ENCODE results near the gene UGDH. TPM values are rescaled to one million over a fixed set of nuclear protein-coding genes. Genes with fewer than 3 reads are reported as not detected.
"Not testable (repeated sequence)": the region's sequence is repeated elsewhere in the genome, so short reads cannot be mapped to it uniquely, and the experiment has no call there.

The UGDH gene
- total RNA-seq, 2 donors from 2014 or later = 12.2 to 34.7 TPM

GRCh38 chr4:39505581-39505980 is 21.7 kb downstream of the UGDH start:
- H3K4me3 ChIP-seq = no peak overlapping the region
- DNase-seq (ENCODE audit: low spot score) = no peak
- peaks cover 0 to 7% of the 10 kb centered on the region in 2 donors for H3K4me1 ChIP-seq
- H3K9me3 ChIP-seq = no peaks in the 10 kb centered on the region
- no peaks in the 10 kb centered on the region for H3K27me3 ChIP-seq
- H3K36me3 ChIP-seq = peaks cover 91% of the 10 kb centered on the region
- H3K27ac ChIP-seq = no peak overlapping the region
- TF ChIP-seq CTCF (IDR thresholded peaks at IDR 0.05) = no peak

- H3K4me3 ChIP-seq = no peak overlapping the region
- peaks cover 0 to 7% of the 10 kb centered on the region in 2 donors for H3K4me1 ChIP-seq
- H3K27ac ChIP-seq = no peak overlapping the region
- no peaks in the 10 kb centered on the region for H3K27me3 ChIP-seq
- peaks cover 84% of the 10 kb centered on the region for H3K36me3 ChIP-seq
- no peaks in the 10 kb centered on the region for H3K9me3 ChIP-seq
- DNase-seq (ENCODE audit: low spot score) = peak; percentile 9
- TF ChIP-seq CTCF (IDR thresholded peaks at IDR 0.05) = no peak
Observed at GRCh38 chr4:39504538-39504937, 22.7 kb downstream of the UGDH start.

- H3K4me1 ChIP-seq, H3K4me3 ChIP-seq, H3K27me3 ChIP-seq, H3K9me3 ChIP-seq: not testable (repeated sequence)
- peak; percentile 78 for DNase-seq (ENCODE audit: low spot score)
- Histone ChIP-seq H3K27ac (peak overlapping the region; percentile 31 to 82), H3K36me3 (peaks cover 79% of the 10 kb centered on the region)
Observed at GRCh38 chr4:39502664-39503035, 24.6 kb downstream of the UGDH start.

- H3K9me3 ChIP-seq = no peaks in the 10 kb centered on the region
- H3K27ac ChIP-seq = peak overlapping the region; percentile 31 to 82
- H3K27me3 ChIP-seq = no peaks in the 10 kb centered on the region
- H3K4me1 ChIP-seq = peaks cover 0 to 7% of the 10 kb centered on the region in 2 donors
- H3K4me3 ChIP-seq = no peak overlapping the region
- peaks cover 75% of the 10 kb centered on the region for H3K36me3 ChIP-seq
- DNase-seq (ENCODE audit: low spot score) = no peak
- no peak for TF ChIP-seq CTCF (IDR thresholded peaks at IDR 0.05)
Observed at GRCh38 chr4:39502019-39502663, 25.1 kb downstream of the UGDH start.

- H3K27ac ChIP-seq = no peak overlapping the region
- peaks cover 46% of the 10 kb centered on the region for H3K36me3 ChIP-seq
- no peak overlapping the region for H3K4me3 ChIP-seq
- DNase-seq (ENCODE audit: low spot score) = no peak
- no peak for TF ChIP-seq CTCF (IDR thresholded peaks at IDR 0.05)
- H3K27me3 ChIP-seq = no peaks in the 10 kb centered on the region
- peaks cover 0 to 7% of the 10 kb centered on the region in 2 donors for H3K4me1 ChIP-seq
- no peaks in the 10 kb centered on the region for H3K9me3 ChIP-seq
Observed at GRCh38 chr4:39498727-39499020, 28.6 kb downstream of the UGDH start.

GRCh38 chr4:39497909-39498726 is 29.1 kb downstream of the UGDH start:
- Histone ChIP-seq H3K9me3 (no peaks in the 10 kb centered on the region), H3K4me1 (peaks cover 0 to 7% of the 10 kb centered on the region in 2 donors), H3K27ac (no peak overlapping the region), H3K36me3 (peaks cover 41% of the 10 kb centered on the region), H3K27me3 (no peaks in the 10 kb centered on the region), H3K4me3 (no peak overlapping the region)
- TF ChIP-seq CTCF (IDR thresholded peaks at IDR 0.05) = no peak
- DNase-seq (ENCODE audit: low spot score) = peak; percentile 43

Measured in right atrium auricular region (tissue), 2 donors.